Progenitor cell of endocrine pancreas (in vitro differentiated cells): ENCODE results near the gene ATN1. TPM values are rescaled to one million over a fixed set of nuclear protein-coding genes. Genes with fewer than 3 reads are reported as not detected.
A peak's percentile ranks its signal among the peaks of the same experiment; 100 is the strongest.
"Not testable (repeated sequence)": the region's sequence is repeated elsewhere in the genome, so short reads cannot be mapped to it uniquely, and the experiment has no call there.

Source experiments
- DNase-seq: peaks from one replicate; pipeline ENCODE4 v3.0.0; 2021; ENCODE audit warnings: low spot score; ENCODE audit not compliant: unreplicated experiment
- H3K27ac Mint-ChIP-seq: 2 replicates; pipeline ENCODE4 v1.8.0; 2021; ENCODE audit warnings: mild to moderate bottlenecking, moderate library complexity, mixed read lengths
- H3K27me3 Mint-ChIP-seq: 2 replicates; pipeline ENCODE4 v1.8.0; 2021; ENCODE audit warnings: mixed read lengths
- H3K36me3 Mint-ChIP-seq: 2 replicates; pipeline ENCODE4 v1.8.0; 2022; ENCODE audit warnings: mixed read lengths; ENCODE audit not compliant: insufficient read depth
- H3K4me1 Mint-ChIP-seq: 2 replicates; pipeline ENCODE4 v1.8.0; 2021; ENCODE audit warnings: low read depth, mixed read lengths
- H3K4me3 Mint-ChIP-seq: 2 replicates; pipeline ENCODE4 v1.8.0; 2021; ENCODE audit warnings: low read depth, mild to moderate bottlenecking, moderate library complexity, mixed read lengths
- H3K9me3 Mint-ChIP-seq: 2 replicates; pipeline ENCODE4 v1.8.0; 2021; ENCODE audit warnings: low read depth, mixed read lengths
- CTCF ChIP-seq: fragments of 200-600 bp; sonication (generic); IDR thresholded peaks from one replicate; pipeline ENCODE4 v1.5.0; 2021; ENCODE audit warnings: antibody characterized with exemption, mild to moderate bottlenecking; ENCODE audit not compliant: unreplicated experiment
- long read RNA-seq: library from polyadenylated mRNA; unstranded; transcript quantifications from one replicate; pipeline ENCODE4 v2.0.0, GENCODE V29; 2020
- total RNA-seq: library from RNA; stranded (reverse); gene quantifications from 2 replicates; pipeline ENCODE4 v1.2.1, GENCODE V29; 2021

Gene ATN1
- 226 and 250 TPM in 2 replicates for total RNA-seq
- long read RNA-seq, partial matches to known transcripts, result 0 of 1 reads
- long read RNA-seq, other reads (novel, unspliced or antisense), result 1 of 1 reads

- Mint-ChIP-seq H3K27ac (peak within 1 kb of the TSS; percentile 96), H3K27me3 (no peaks in the 10 kb centered on the region), H3K4me1 (peaks cover 62% of the 10 kb centered on the region), H3K4me3 (peak within 1 kb of the TSS; percentile 99), H3K36me3 (peaks cover 2% of the 10 kb centered on the region), H3K9me3 (no peaks in the 10 kb centered on the region)
- DNase-seq, result peak; percentile 75
- no peak for TF ChIP-seq CTCF
Observed at GRCh38 chr12:6927379-6928021, at the start of gene ATN1. Gene ATN1 (plus strand): TSS chr12:6927959. CDS start chr12:6934002, 6,043 bp downstream.

GRCh38 chr12:6879824-6880223 is 47.9 kb upstream of the ATN1 start:
- peak overlapping the region; percentile 90 for H3K27ac Mint-ChIP-seq
- peaks cover 13% of the 10 kb centered on the region for H3K4me1 Mint-ChIP-seq
- not testable (repeated sequence) for H3K27me3 Mint-ChIP-seq, DNase-seq, H3K4me3 Mint-ChIP-seq, H3K9me3 Mint-ChIP-seq
- H3K36me3 Mint-ChIP-seq, result peaks cover 24% of the 10 kb centered on the region

- H3K36me3 Mint-ChIP-seq, result peaks cover 14% of the 10 kb centered on the region
- H3K4me1 Mint-ChIP-seq, result peaks cover 29% of the 10 kb centered on the region
- TF ChIP-seq CTCF, result no peak
- H3K27ac Mint-ChIP-seq, result no peak overlapping the region
- H3K27me3 Mint-ChIP-seq, result no peaks in the 10 kb centered on the region
- no peak for DNase-seq
- H3K4me3 Mint-ChIP-seq, result no peak overlapping the region
- no peaks in the 10 kb centered on the region for H3K9me3 Mint-ChIP-seq
Observed at GRCh38 chr12:6883252-6883651, 44.5 kb upstream of the ATN1 start.

GRCh38 chr12:6883683-6884082 is 44.1 kb upstream of the ATN1 start:
- Mint-ChIP-seq H3K27ac (no peak overlapping the region), H3K9me3 (no peaks in the 10 kb centered on the region), H3K4me3 (no peak overlapping the region), H3K36me3 (peaks cover 16% of the 10 kb centered on the region), H3K27me3 (no peaks in the 10 kb centered on the region), H3K4me1 (peaks cover 33% of the 10 kb centered on the region)
- DNase-seq, result no peak
- no peak for TF ChIP-seq CTCF

- H3K4me1 Mint-ChIP-seq, result peaks cover 34% of the 10 kb centered on the region
- H3K27ac Mint-ChIP-seq, result peak overlapping the region; percentile 71
- TF ChIP-seq CTCF, result no peak
- no peaks in the 10 kb centered on the region for H3K9me3 Mint-ChIP-seq
- no peak overlapping the region for H3K4me3 Mint-ChIP-seq
- H3K27me3 Mint-ChIP-seq, result no peaks in the 10 kb centered on the region
- DNase-seq, result no peak
- peaks cover 16% of the 10 kb centered on the region for H3K36me3 Mint-ChIP-seq
Observed at GRCh38 chr12:6884539-6884938, 43.2 kb upstream of the ATN1 start.

GRCh38 chr12:6886206-6886999 is 41.4 kb upstream of the ATN1 start:
- H3K4me3 Mint-ChIP-seq, result peak overlapping the region; percentile 61
- H3K4me1 Mint-ChIP-seq, result peaks cover 34% of the 10 kb centered on the region
- not testable (repeated sequence) for H3K27me3 Mint-ChIP-seq, DNase-seq, H3K9me3 Mint-ChIP-seq
- H3K36me3 Mint-ChIP-seq, result peaks cover 16% of the 10 kb centered on the region
- peak overlapping the region; percentile 100 for H3K27ac Mint-ChIP-seq
